HEK293 (cell line): ENCODE results near the gene DCAF12L2.

ENCODE experiments used
- CTCF ChIA-PET: fragments of 350-600 bp; formaldehyde crosslinking; extraction: SDS; loops from one replicate; lab custom pipeline; 2021; ENCODE audit warnings: antibody characterized with exemption; lab: Yijun Ruan, JAX
- POLR2A ChIA-PET: fragments of 300-600 bp; formaldehyde crosslinking; extraction: SDS; loops from one replicate; lab custom pipeline; 2020; ENCODE audit warnings: antibody characterized with exemption, inconsistent platforms; lab: Yijun Ruan, JAX
- H3K27ac ChIP-seq: fragments of 200-500 bp; sonication (Bioruptor generic); 2 replicates; pipeline ENCODE4 v1.5.1; 2014; ENCODE audit warnings: low read depth, low read length, control low read depth, inconsistent platforms; ENCODE audit errors: extremely low read depth
- H3K36me3 ChIP-seq, 2 experiments: fragments of 200-500 bp in 1 of 2; sonication (Bioruptor generic) in 1 of 2; 1 replicate in 1 of 2; 2 replicates in 1 of 2; pipeline ENCODE4 v1.5.1; 2014 to 2017; ENCODE audit warnings: inconsistent platforms in 2 of 2, low read length in 2 of 2; ENCODE audit not compliant: control insufficient read depth in 2 of 2, insufficient read depth in 1 of 2
- H3K4me1 ChIP-seq: fragments of 200-500 bp; sonication (Bioruptor generic); 2 replicates; pipeline ENCODE4 v1.5.1; 2014; ENCODE audit warnings: mild to moderate bottlenecking, low read length, inconsistent platforms; ENCODE audit not compliant: control insufficient read depth, insufficient read depth
- H3K4me3 ChIP-seq: 2 replicates; pipeline ENCODE4 v1.5.1; 2011; ENCODE audit warnings: low read depth, mild to moderate bottlenecking, control low read depth, low read length, moderate library complexity
- H3K9me3 ChIP-seq: fragments of 200-500 bp; sonication (Bioruptor generic); 2 replicates; pipeline ENCODE4 v1.5.1; 2014; ENCODE audit warnings: low read depth, low read length, inconsistent platforms; ENCODE audit not compliant: control insufficient read depth, insufficient read depth
- BCL11A ChIP-seq: fragments of 450-650 bp; formaldehyde crosslinking; IDR thresholded peaks from 2 replicates; pipeline ENCODE4 v1.5.1; 2016; ENCODE audit warnings: low read depth, missing biosample characterization, missing genetic modification characterization
- EGR2 ChIP-seq: fragments of 450-650 bp; formaldehyde crosslinking; IDR thresholded peaks from 2 replicates; pipeline ENCODE4 v1.5.1; 2016; ENCODE audit warnings: low read depth, missing biosample characterization, missing genetic modification characterization
- ZBTB21 ChIP-seq: fragments of 450-650 bp; formaldehyde crosslinking; IDR thresholded peaks from 2 replicates; pipeline ENCODE4 v1.5.1; 2017; ENCODE audit warnings: missing biosample characterization, missing genetic modification characterization
- ZBTB8A ChIP-seq: fragments of 450-650 bp; formaldehyde crosslinking; IDR thresholded peaks from 2 replicates; pipeline ENCODE4 v1.5.1; 2016; ENCODE audit warnings: missing biosample characterization, missing genetic modification characterization
- ZNF266 ChIP-seq: fragments of 450-650 bp; formaldehyde crosslinking; IDR thresholded peaks from 2 replicates; pipeline ENCODE4 v1.5.1; 2016; ENCODE audit warnings: missing biosample characterization, missing genetic modification characterization, low read depth
- ZNF311 ChIP-seq: fragments of 450-650 bp; formaldehyde crosslinking; IDR thresholded peaks from 2 replicates; pipeline ENCODE4 v1.5.1; 2017; ENCODE audit warnings: missing biosample characterization, missing genetic modification characterization, borderline replicate concordance
- ZNF433 ChIP-seq: fragments of 450-650 bp; formaldehyde crosslinking; IDR thresholded peaks from 2 replicates; pipeline ENCODE4 v1.5.1; 2016; ENCODE audit warnings: missing biosample characterization, missing genetic modification characterization, low read depth
- ZNF555 ChIP-seq: fragments of 450-650 bp; formaldehyde crosslinking; conservative IDR thresholded peaks from 2 replicates; pipeline ENCODE4 v1.5.1; 2017; ENCODE audit warnings: missing biosample characterization, mild to moderate bottlenecking, missing genetic modification characterization, inconsistent platforms
- ZNF571 ChIP-seq: fragments of 450-650 bp; formaldehyde crosslinking; IDR thresholded peaks from 2 replicates; pipeline ENCODE4 v1.5.0; 2017; ENCODE audit warnings: missing biosample characterization, missing genetic modification characterization
- ZNF585B ChIP-seq: fragments of 450-650 bp; formaldehyde crosslinking; IDR thresholded peaks from 2 replicates; pipeline ENCODE4 v1.5.1; 2016; ENCODE audit warnings: missing biosample characterization, missing genetic modification characterization
- ZNF623 ChIP-seq: fragments of 450-650 bp; formaldehyde crosslinking; IDR thresholded peaks from 2 replicates; pipeline ENCODE4 v1.5.1; 2016; ENCODE audit warnings: missing biosample characterization, missing genetic modification characterization
- ZNF629 ChIP-seq: fragments of 450-650 bp; formaldehyde crosslinking; IDR thresholded peaks from 2 replicates; pipeline ENCODE4 v1.5.1; 2017; ENCODE audit warnings: missing biosample characterization, missing genetic modification characterization
- ZNF654 ChIP-seq: fragments of 450-650 bp; formaldehyde crosslinking; IDR thresholded peaks from 2 replicates; pipeline ENCODE4 v1.5.1; 2016; ENCODE audit warnings: low read depth, missing biosample characterization, missing genetic modification characterization
- ZNF660 ChIP-seq: fragments of 450-650 bp; IDR thresholded peaks from 2 replicates; pipeline ENCODE4 v1.5.1; 2018; ENCODE audit warnings: missing biosample characterization, mild to moderate bottlenecking, missing genetic modification characterization
- TF ChIP-seq, protein P1 (sequence below): fragments of 450-650 bp; formaldehyde crosslinking; IDR thresholded peaks from 2 replicates; pipeline ENCODE4 v1.5.1; 2016; ENCODE audit warnings: missing biosample characterization, missing genetic modification characterization
- TF ChIP-seq, protein P2 (sequence below): fragments of 450-650 bp; formaldehyde crosslinking; IDR thresholded peaks from 2 replicates; pipeline ENCODE4 v1.5.1; 2017; ENCODE audit warnings: missing biosample characterization, missing genetic modification characterization
- TF ChIP-seq, protein P3 (sequence below): fragments of 450-650 bp; formaldehyde crosslinking; IDR thresholded peaks from 2 replicates; pipeline ENCODE4 v1.5.1; 2016; ENCODE audit warnings: missing biosample characterization, missing genetic modification characterization
- TF ChIP-seq, protein P4 (sequence below): fragments of 450-650 bp; formaldehyde crosslinking; IDR thresholded peaks from 2 replicates; pipeline ENCODE4 v1.5.1; 2017; ENCODE audit warnings: missing biosample characterization, missing genetic modification characterization
- TF ChIP-seq, protein P5 (sequence below): fragments of 450-650 bp; formaldehyde crosslinking; IDR thresholded peaks from 2 replicates; pipeline ENCODE4 v1.5.1; 2016; ENCODE audit warnings: missing biosample characterization, missing genetic modification characterization

Gene DCAF12L2

DNA sequence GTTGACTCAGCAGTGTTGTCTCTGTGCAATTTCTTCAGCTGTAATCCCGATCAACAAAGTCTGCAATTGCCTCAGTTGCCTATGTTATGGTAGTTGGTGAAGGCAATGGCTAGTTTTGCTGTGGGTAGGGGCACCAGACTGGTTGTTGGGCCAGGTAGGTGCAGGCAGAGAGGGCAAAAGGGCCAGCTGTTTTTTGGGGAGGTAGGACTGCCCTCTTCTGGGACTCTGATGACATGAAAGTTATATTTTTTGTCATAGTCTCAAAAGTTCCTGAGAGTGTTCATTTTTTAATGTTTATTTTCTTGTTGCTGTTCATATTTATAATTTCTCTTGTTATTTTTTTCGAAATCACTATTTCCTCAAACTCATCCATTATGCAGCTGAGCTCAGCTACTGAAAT, 25.1 kb downstream of the DCAF12L2 start:
- no peak overlapping the region for H3K4me3 ChIP-seq
- no peak overlapping the region for H3K27ac ChIP-seq
- H3K9me3 ChIP-seq = no peaks in the 10 kb centered on the region
- TF ChIP-seq, protein P1, sequence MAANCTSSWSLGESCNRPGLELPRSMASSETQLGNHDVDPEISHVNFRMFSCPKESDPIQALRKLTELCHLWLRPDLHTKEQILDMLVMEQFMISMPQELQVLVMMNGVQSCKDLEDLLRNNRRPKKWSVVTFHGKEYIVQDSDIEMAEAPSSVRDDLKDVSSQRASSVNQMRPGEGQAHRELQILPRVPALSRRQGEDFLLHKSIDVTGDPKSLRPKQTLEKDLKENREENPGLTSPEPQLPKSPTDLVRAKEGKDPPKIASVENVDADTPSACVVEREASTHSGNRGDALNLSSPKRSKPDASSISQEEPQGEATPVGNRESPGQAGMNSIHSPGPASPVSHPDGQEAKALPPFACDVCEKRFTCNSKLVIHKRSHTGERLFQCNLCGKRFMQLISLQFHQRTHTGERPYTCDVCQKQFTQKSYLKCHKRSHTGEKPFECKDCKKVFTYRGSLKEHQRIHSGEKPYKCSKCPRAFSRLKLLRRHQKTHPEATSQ (tag by site-specific recombination) = no peak
- TF ChIP-seq BCL11A (tag by site-specific recombination) (no peak), ZNF266 (tag by site-specific recombination) (no peak), ZNF311 (tag by site-specific recombination) (no peak), ZNF585B (tag by site-specific recombination) (no peak), ZNF623 (tag by site-specific recombination) (no peak), EGR2 (tag by site-specific recombination) (no peak), ZNF660 (no peak), ZBTB21 (tag by site-specific recombination) (no peak), ZNF629 (no peak), ZBTB8A (tag by site-specific recombination) (no peak), ZNF555 (no peak), ZNF571 (no peak), ZNF433 (no peak), ZNF654 (no peak)
- TF ChIP-seq, protein P2, sequence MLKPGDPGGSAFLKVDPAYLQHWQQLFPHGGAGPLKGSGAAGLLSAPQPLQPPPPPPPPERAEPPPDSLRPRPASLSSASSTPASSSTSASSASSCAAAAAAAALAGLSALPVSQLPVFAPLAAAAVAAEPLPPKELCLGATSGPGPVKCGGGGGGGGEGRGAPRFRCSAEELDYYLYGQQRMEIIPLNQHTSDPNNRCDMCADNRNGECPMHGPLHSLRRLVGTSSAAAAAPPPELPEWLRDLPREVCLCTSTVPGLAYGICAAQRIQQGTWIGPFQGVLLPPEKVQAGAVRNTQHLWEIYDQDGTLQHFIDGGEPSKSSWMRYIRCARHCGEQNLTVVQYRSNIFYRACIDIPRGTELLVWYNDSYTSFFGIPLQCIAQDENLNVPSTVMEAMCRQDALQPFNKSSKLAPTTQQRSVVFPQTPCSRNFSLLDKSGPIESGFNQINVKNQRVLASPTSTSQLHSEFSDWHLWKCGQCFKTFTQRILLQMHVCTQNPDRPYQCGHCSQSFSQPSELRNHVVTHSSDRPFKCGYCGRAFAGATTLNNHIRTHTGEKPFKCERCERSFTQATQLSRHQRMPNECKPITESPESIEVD (tag by site-specific recombination) = no peak
- TF ChIP-seq, protein P3, sequence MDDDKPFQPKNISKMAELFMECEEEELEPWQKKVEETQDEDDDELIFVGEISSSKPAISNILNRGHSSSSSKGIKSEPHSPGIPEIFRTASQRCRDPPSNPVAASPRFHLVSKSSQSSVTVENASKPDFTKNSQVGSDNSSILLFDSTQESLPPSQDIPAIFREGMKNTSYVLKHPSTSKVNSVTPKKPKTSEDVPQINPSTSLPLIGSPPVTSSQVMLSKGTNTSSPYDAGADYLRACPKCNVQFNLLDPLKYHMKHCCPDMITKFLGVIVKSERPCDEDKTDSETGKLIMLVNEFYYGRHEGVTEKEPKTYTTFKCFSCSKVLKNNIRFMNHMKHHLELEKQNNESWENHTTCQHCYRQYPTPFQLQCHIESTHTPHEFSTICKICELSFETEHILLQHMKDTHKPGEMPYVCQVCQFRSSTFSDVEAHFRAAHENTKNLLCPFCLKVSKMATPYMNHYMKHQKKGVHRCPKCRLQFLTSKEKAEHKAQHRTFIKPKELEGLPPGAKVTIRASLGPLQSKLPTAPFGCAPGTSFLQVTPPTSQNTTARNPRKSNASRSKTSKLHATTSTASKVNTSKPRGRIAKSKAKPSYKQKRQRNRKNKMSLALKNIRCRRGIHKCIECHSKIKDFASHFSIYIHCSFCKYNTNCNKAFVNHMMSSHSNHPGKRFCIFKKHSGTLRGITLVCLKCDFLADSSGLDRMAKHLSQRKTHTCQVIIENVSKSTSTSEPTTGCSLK (tag by site-specific recombination) = no peak
- TF ChIP-seq, protein P4, sequence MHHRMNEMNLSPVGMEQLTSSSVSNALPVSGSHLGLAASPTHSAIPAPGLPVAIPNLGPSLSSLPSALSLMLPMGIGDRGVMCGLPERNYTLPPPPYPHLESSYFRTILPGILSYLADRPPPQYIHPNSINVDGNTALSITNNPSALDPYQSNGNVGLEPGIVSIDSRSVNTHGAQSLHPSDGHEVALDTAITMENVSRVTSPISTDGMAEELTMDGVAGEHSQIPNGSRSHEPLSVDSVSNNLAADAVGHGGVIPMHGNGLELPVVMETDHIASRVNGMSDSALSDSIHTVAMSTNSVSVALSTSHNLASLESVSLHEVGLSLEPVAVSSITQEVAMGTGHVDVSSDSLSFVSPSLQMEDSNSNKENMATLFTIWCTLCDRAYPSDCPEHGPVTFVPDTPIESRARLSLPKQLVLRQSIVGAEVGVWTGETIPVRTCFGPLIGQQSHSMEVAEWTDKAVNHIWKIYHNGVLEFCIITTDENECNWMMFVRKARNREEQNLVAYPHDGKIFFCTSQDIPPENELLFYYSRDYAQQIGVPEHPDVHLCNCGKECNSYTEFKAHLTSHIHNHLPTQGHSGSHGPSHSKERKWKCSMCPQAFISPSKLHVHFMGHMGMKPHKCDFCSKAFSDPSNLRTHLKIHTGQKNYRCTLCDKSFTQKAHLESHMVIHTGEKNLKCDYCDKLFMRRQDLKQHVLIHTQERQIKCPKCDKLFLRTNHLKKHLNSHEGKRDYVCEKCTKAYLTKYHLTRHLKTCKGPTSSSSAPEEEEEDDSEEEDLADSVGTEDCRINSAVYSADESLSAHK (tag by site-specific recombination) = no peak
- TF ChIP-seq, all 188 proteins: peak for 0
- no peaks in the 10 kb centered on the region for H3K36me3 ChIP-seq
- ChIA-PET POLR2A (no interaction called here), CTCF (interaction anchor here (1.0 kb wide), 1 partner anchor 108 kb away, joined by 3 read pairs; no protein-coding TSS in a partner anchor)
- H3K4me1 ChIP-seq = no peaks in the 10 kb centered on the region

DNA sequence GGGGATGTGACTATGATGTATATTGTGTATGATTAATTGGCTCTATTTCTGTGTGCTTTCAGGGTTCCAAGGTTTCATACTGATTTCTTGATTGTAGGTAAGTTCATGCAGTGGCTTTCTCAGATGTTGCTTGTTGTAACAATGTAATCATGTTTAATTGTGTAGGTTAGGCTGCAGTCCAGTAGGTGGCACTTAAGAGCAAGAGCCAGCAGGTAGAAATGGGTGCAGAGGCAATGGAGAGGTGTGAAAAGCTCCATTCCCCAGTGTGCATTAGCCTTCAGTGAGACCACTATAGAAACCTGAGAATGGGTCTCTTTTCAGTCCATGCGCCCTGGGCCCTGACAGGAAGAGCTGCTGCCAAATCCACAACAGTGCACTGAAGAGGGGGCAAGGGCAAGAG, 28.2 kb downstream of the DCAF12L2 start:
- Histone ChIP-seq H3K36me3 (no peaks in the 10 kb centered on the region), H3K27ac (no peak overlapping the region), H3K4me3 (no peak overlapping the region), H3K4me1 (no peaks in the 10 kb centered on the region), H3K9me3 (no peaks in the 10 kb centered on the region; the same call in 1 of the 2 replicates)
- CTCF ChIA-PET = interaction anchor here (0.6 to 1.1 kb wide), 4 partner anchors 14 to 159 kb away, joined by 3 read pairs; no protein-coding TSS in a partner anchor
- POLR2A ChIA-PET = no interaction called here
- peak; percentile 27 for TF ChIP-seq ZNF654
- TF ChIP-seq, protein P5, sequence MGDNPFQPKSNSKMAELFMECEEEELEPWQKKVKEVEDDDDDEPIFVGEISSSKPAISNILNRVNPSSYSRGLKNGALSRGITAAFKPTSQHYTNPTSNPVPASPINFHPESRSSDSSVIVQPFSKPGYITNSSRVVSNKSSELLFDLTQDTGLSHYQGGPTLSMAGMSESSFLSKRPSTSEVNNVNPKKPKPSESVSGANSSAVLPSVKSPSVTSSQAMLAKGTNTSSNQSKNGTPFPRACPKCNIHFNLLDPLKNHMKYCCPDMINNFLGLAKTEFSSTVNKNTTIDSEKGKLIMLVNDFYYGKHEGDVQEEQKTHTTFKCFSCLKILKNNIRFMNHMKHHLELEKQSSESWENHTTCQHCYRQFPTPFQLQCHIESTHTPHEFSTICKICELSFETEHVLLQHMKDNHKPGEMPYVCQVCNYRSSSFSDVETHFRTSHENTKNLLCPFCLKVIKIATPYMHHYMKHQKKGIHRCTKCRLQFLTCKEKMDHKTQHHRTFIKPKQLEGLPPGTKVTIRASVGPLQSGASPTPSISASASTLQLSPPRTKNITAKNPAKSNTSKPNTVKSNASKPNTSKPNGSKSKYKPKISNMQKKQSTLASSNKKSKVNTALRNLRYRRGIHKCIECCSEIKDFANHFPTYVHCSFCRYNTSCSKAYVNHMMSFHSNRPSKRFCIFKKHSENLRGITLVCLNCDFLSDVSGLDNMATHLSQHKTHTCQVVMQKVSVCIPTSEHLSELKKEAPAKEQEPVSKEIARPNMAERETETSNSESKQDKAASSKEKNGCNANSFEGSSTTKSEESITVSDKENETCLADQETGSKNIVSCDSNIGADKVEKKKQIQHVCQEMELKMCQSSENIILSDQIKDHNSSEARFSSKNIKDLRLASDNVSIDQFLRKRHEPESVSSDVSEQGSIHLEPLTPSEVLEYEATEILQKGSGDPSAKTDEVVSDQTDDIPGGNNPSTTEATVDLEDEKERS (tag by site-specific recombination) = no peak
